Measurements from ENCODE around the gene STK32A. TPM values are rescaled to one million over a fixed set of nuclear protein-coding genes. Genes with fewer than 3 reads are reported as not detected.

The STK32A gene
- total and polyA plus RNA-seq, 2 experiments from 2014 or later: 2.4 to 2.8 TPM

GRCh38 chr5:147287110-147287509 lies 52.3 kb downstream of the STK32A start:
- Histone ChIP-seq H3K27ac (ENCODE audit: low read depth) (peak overlapping the region; percentile 8), H3K27me3 (ENCODE audit: insufficient read depth) (no peaks in the 10 kb centered on the region), H3K36me3 (ENCODE audit: insufficient read depth) (peaks cover 8% of the 10 kb centered on the region; the same call in 1 of the 2 replicates), H4K20me1 (replicated peaks; ENCODE audit: insufficient read depth) (no peaks in the 10 kb centered on the region), H3K4me2 (peak overlapping the region; percentile 52), H3K79me2 (replicated peaks; ENCODE audit: insufficient read depth) (no peaks in the 10 kb centered on the region), H2AFZ (no peak overlapping the region), H3F3A (replicated peaks; ENCODE audit: low read depth) (no peaks in the 10 kb centered on the region), H3K4me3 (no peak overlapping the region; the same call in 1 of the 2 replicates), H3K9me2 (ENCODE audit: insufficient read depth) (no peaks in the 10 kb centered on the region; the same call in 1 of the 2 replicates), H3K4me1 (ENCODE audit: insufficient read depth) (peaks cover 40% of the 10 kb centered on the region)
- peak overlapping the region; percentile 68 for H3K27ac Mint-ChIP-seq
- H3K9me3 Mint-ChIP-seq: peaks cover 32% of the 10 kb centered on the region
- H3K27me3 Mint-ChIP-seq (ENCODE audit: insufficient read depth, low read depth, poor library complexity): peaks cover 3% of the 10 kb centered on the region
- peaks cover 33% of the 10 kb centered on the region for H3K4me1 Mint-ChIP-seq
- H3K36me3 Mint-ChIP-seq (ENCODE audit: low read depth): peaks cover 46% of the 10 kb centered on the region
- TF ChIP-seq POLR2AphosphoS5 (IDR thresholded peaks at IDR 0.05; ENCODE audit: low read depth) (no peak), EZH2 (IDR thresholded peaks at IDR 0.05; ENCODE audit: low read depth, unreplicated experiment) (no peak), STAT1 (IDR thresholded peaks at IDR 0.05; ENCODE audit: unreplicated experiment) (no peak), JUNB (IDR thresholded peaks at IDR 0.05; ENCODE audit: unreplicated experiment) (no peak), CREB1 (CRISPR knock-in tag; IDR thresholded peaks at IDR 0.05; ENCODE audit: low read depth) (no peak), ZNF114 (CRISPR knock-in tag; IDR thresholded peaks at IDR 0.05) (no peak), ZNF331 (CRISPR knock-in tag; IDR thresholded peaks at IDR 0.05; ENCODE audit: low read depth) (no peak), CTCF (conservative IDR thresholded peaks at IDR 0.05; ENCODE audit: low read depth in 2 of 2) (no peak), EZH2phosphoT487 (IDR thresholded peaks at IDR 0.05; ENCODE audit: unreplicated experiment) (no peak), REST (IDR thresholded peaks at IDR 0.05; ENCODE audit: unreplicated experiment) (no peak), NANOG (IDR thresholded peaks at IDR 0.05; ENCODE audit: borderline replicate concordance) (no peak), ZNF462 (CRISPR knock-in tag; IDR thresholded peaks at IDR 0.05) (no peak)
- TF ChIP-seq, protein P1, sequence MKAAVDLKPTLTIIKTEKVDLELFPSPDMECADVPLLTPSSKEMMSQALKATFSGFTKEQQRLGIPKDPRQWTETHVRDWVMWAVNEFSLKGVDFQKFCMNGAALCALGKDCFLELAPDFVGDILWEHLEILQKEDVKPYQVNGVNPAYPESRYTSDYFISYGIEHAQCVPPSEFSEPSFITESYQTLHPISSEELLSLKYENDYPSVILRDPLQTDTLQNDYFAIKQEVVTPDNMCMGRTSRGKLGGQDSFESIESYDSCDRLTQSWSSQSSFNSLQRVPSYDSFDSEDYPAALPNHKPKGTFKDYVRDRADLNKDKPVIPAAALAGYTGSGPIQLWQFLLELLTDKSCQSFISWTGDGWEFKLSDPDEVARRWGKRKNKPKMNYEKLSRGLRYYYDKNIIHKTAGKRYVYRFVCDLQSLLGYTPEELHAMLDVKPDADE (IDR thresholded peaks at IDR 0.05): no peak
- DNase-seq (ENCODE audit: low spot score): no peak
- no peak for ATAC-seq
- H3K4me3 Mint-ChIP-seq: no peak overlapping the region
